ENCODE measurements around the gene SPOPL.
"Not testable (repeated sequence)": the region's sequence is repeated elsewhere in the genome, so short reads cannot be mapped to it uniquely, and the experiment has no call there.

SPOPL gene

DNA sequence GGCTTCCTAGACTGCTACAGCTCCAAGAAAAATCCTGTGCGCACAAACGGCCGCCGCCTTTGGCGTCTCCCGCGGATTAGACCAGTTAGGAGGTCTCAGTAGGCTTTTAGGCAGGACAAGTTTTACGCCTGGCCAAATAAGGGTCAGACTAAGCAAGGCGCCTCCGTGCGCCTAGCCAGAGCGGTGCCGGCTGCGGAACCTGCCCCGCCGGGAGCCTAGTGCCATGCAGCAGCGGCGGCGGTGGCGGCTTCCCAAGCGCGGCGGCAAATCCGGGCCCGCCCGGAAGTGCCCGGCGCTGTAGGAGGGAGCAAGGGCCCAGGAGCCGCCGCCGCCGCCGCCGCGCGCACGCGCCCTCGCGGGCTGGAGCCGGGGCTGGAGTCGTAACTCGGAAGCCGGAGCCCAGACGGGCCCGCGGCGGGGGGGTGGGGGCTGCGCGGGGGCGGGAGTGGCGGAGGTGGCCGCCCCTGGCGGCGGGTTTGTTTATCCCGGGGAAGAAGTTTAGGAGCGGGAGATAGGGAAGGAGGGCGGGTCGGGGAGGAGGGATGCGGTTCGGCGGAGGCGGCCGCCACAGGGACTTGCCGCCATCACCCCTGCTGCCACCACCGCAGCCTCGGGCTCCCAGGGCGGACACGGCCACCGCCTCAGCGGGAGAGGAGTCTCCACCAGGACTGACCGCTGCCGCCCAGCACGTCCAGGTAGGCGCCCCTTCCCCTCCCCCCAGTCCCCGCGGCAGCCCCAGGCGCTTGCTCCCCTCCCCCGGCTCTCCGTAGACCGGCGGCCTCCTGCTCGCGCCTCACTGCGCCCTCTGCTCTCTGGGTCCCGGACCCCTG, at the start of gene SPOPL:
Gene SPOPL (plus strand): TSS at position 346 of the 830 bp plus-strand sequence. CDS start 48,447 bp downstream, outside the sequence.
- DNase-seq = peak; percentile 78

- DNase-seq = no peak
These were observed 49.2 kb upstream of the SPOPL start for GRCh38 chr2:138452324-138452723.

- no peak for DNase-seq
These were observed 47.8 kb upstream of the SPOPL start for GRCh38 chr2:138453815-138454214.

DNA sequence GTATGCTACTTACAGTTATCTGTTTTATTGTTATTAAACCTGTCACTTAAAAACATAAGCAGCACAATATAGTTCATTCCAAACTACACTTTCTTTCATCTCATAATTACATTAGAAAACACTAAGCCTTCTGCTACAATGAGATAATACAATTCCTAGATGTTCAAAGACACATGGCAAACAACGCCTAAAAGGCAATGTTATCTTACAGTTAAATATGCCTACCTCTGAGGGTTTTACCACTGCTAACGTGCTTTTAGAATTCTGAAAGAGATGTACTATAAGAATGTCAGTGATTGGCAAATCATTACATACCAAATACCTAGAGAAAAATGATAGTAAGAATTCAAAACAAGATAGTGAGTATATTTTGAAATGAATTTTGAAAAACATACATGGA, 46.8 kb upstream of the SPOPL start:
- DNase-seq = no peak

DNA sequence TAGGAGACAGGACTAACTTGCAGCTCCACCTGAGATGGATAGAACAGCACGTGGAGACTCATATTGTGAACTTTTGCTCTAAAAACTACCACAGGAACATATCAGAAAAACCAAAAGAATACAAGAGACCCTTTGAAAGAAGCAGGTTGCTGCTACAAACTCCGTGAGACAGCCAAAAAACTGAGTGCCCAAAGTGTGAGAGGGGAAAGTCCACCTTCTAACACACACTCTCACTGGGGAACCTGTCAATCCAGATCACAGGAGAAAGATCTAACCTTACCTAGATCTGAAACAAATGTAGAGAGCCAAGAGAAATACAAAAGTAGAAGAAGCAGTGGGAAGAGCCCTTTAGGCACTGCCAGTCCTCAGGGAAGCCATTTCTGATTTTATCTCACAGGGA, 46.3 kb upstream of the SPOPL start:
- DNase-seq = no peak

GRCh38 chr2:138455691-138456090, 45.9 kb upstream of the SPOPL start:
- DNase-seq = no peak

GRCh38 chr2:138462689-138463088, 38.9 kb upstream of the SPOPL start:
- DNase-seq = not testable (repeated sequence)

- DNase-seq = no peak
These were observed 33.0 kb upstream of the SPOPL start for GRCh38 chr2:138468617-138469016.

DNA sequence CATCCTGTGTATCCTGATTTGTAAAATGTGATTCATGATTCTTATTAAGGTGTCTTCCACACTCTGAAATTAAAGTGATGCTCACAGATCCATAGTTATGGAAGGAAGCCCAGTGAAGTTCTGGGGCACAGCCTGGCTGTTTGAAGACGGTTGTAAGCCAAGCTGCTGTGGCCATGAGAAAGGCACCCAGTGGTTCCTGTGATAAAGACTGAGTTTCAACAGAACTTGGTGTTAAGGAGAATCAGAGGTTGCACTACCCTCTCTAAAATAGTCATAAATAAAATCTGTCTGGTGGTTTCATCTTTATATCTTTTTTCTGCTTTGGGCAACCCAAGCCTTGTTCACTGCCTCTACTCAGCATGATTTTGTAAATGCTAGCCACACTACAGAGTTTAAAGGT, 32.2 kb upstream of the SPOPL start:
- no peak for DNase-seq

- no peak for DNase-seq
These were observed 30.6 kb upstream of the SPOPL start for GRCh38 chr2:138470941-138471340.

- no peak for DNase-seq
These were observed 27.3 kb upstream of the SPOPL start for GRCh38 chr2:138474100-138474825.

DNA sequence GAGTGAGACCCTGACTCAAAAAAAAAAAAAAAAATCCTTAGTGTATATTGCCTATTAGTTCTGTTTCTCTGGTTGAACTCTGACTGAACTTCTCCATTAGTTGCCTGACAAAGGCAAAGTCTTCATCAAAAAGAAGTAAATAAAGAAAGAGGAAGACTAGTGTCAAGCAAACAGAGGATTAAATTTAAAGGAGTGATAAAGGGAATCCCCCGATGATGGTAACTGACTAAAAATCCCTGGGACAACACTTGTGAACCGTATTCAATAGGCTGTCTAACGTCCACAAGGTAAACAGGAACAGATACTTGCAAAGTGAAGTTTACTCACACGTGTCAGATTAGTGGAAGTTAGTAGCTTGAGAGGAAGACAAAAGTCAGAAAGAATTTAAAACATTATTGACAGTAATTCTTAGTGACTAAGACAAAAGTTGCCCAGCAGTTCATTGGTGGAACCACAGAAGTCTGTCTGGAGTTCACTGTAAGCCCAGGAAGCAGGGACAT, 26.2 kb upstream of the SPOPL start:
- DNase-seq = no peak

GRCh38 chr2:138476186-138476585, 25.4 kb upstream of the SPOPL start:
- DNase-seq = no peak

GRCh38 chr2:138476940-138477339, 24.6 kb upstream of the SPOPL start:
- no peak for DNase-seq

GRCh38 chr2:138482796-138483195, 18.8 kb upstream of the SPOPL start:
- DNase-seq = not testable (repeated sequence)

DNA sequence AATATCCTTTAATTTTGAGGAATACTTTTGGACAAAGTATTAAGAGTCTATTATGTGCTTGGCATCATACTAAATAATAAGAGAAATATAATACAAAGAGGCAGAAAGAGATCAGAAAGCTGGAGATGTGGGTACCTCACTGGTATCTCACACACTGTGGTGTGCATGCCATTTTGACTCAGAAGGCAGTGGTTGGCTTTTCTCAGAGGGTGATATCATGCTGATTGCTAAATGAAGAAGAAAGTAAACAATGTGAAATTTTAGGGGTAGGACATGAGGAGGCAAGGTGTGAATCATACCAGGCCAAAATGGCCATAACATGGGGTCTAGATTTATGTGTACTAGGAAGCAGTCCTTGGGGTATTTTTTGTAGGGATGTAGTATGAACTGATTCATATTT, 16.6 kb upstream of the SPOPL start:
- DNase-seq = no peak

DNA sequence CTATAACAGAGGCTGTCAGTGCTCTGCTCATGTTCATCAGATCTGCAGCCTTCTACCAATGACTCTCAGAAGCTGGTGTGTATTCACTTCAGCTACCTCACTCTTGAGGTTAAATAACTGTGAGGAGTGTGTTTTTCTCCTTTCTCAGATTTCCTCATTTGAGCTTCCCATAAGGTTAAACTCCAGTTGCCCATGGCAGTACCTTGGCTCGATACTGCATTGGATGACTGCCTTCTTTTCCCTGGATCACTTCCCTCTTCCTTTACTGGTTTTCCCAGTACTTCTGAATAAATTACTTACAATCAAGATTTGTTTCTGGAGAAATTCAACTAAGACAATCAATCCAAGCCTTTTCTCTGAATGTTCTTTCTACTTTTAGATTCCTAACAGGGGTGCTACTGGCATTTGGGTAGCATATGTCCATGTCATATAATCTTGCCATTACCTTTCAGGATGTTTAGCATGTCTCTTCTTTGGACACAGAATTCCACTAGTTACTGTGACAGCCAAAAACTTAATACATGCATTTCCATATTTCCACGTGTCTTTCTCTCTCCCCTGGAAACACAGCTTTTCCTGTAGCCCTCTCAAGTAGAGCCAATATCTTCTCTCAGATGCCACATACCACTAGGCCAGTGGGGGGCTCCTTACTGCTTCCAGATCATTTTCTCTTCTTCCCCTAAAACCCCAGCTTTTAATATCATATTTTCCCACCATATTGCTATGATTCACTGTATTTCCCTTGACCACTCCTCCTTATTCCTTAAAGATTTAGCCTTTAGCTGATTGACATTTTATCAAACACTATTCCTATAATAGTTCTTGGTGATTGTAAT, 15.0 kb upstream of the SPOPL start:
- DNase-seq = no peak

- no peak for DNase-seq
These were observed 10.7 kb upstream of the SPOPL start for GRCh38 chr2:138490673-138491494.

DNA sequence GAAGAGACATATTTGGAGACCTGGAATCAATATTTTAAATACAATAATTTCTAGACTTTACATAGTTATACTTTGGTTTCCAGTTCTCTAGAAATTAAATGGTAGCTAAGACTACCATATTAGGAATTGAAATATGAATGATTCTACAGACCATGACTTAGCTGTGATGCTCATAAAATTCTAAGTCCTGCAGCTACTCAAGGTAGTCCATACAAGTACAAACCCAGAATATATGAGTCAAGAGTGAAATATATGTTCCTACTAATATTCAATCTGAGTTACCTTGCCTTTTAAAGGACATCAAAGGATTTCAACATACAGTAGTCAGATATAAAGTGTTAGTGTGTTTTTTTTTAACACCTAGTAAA, 10.1 kb upstream of the SPOPL start:
- no peak for DNase-seq

GRCh38 chr2:138492160-138492559, 9.4 kb upstream of the SPOPL start:
- DNase-seq = no peak

- DNase-seq = no peak
These were observed 8.2 kb upstream of the SPOPL start for GRCh38 chr2:138493334-138493733.

DNA sequence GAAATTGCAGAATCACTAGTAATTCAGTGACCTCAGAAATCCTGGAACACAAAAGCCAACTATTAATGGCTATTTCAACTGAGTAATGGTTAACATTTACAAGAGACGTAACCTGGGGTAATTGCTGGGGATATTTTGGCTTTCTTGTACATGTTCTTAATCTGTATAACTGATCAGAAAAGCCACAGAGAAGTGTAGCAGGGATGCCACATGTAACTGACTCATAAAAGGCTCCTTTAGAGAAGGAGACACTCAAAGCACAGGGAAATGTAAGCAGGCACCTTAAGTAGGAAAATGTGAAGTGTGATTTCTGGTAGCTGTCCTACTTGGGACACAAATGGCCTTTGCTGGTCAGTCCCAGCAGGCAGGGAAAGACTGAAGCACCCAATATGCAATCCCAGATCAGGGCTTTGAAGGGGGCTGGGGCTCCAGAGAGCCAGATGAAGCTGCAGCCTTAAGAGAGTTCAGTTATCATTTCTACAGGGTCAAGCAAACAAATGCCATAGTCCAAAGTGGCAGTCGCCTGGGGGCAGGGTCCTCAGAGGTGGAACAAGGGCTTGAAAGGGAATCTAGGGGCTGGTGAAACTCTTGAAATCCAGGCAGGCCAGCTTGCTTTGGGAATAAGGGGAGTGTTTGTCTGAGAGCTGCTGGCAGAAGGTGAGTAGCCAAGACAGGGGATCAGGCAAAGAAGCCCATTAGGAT, 7.2 kb upstream of the SPOPL start:
- DNase-seq = no peak

Measured in activated effector memory CD4-positive, alpha-beta T cell treated with Interleukin-2 at 50 U/mL for 16 hours (primary cell).